Astrocyte of the spinal cord (primary cell): ENCODE measurements around the gene GSTA4.
A peak's percentile ranks its signal among the peaks of the same experiment; 100 is the strongest.
"Not testable (repeated sequence)": the region's sequence is repeated elsewhere in the genome, so short reads cannot be mapped to it uniquely, and the experiment has no call there.

ENCODE experiments used
- DNase-seq: peaks from one replicate; pipeline ENCODE4 v3.0.0; 2011; ENCODE audit warnings: low read depth, low spot score
- H3K4me3 ChIP-seq: 2 replicates; pipeline ENCODE4 v1.5.1; 2011; ENCODE audit warnings: low read depth, mild to moderate bottlenecking, low read length, moderate library complexity
- in situ Hi-C: cut with HindIII; loops from 2 replicates; pipeline ENCODE4 v1.10.0; 2017; ENCODE audit warnings: low sequenced_read_pairs
- TF ChIP-seq, protein P1 (sequence below): IDR thresholded peaks from 2 replicates; pipeline ENCODE4 v1.5.1; 2012; ENCODE audit warnings: low read depth, mild to moderate bottlenecking, low read length, inconsistent platforms

GSTA4 gene

DNA sequence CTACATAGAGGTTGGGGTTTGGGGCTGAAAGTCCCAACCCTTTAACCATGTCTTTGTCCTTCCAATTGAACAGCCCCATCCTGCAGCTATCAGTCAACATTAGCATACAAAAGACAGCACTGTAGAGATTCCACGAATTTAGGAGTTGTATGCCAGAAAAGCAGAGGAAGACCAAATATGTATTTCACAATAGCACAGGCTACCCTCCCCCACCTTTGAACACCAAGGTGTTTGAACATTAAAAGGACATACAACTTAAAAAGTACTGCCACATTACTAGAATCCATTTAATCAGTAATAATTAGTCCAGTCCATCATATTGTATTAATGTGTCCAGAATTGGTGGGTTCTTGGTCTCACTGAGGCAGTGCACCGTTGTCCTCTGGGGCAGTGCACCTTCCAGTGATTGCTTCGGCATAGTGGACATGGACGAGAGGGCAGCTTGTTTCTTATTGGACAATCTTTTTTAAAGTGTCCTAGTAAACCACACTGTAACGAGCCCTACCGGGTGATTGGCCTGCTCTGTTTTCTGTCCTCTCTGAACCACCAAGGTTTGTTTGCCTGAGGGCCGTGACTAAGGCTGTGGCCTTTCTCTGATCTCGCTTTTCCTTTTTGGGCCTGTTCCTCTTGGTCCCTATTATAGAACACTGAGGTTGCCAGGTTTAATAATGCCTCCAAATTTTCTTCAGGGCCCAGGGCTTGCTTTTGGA is 36.4 kb downstream of the GSTA4 start:
- TF ChIP-seq, protein P1, sequence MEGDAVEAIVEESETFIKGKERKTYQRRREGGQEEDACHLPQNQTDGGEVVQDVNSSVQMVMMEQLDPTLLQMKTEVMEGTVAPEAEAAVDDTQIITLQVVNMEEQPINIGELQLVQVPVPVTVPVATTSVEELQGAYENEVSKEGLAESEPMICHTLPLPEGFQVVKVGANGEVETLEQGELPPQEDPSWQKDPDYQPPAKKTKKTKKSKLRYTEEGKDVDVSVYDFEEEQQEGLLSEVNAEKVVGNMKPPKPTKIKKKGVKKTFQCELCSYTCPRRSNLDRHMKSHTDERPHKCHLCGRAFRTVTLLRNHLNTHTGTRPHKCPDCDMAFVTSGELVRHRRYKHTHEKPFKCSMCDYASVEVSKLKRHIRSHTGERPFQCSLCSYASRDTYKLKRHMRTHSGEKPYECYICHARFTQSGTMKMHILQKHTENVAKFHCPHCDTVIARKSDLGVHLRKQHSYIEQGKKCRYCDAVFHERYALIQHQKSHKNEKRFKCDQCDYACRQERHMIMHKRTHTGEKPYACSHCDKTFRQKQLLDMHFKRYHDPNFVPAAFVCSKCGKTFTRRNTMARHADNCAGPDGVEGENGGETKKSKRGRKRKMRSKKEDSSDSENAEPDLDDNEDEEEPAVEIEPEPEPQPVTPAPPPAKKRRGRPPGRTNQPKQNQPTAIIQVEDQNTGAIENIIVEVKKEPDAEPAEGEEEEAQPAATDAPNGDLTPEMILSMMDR = no peak
- H3K4me3 ChIP-seq = no peak overlapping the region
- in situ Hi-C loops = no loop called here
- DNase-seq = no peak

DNA sequence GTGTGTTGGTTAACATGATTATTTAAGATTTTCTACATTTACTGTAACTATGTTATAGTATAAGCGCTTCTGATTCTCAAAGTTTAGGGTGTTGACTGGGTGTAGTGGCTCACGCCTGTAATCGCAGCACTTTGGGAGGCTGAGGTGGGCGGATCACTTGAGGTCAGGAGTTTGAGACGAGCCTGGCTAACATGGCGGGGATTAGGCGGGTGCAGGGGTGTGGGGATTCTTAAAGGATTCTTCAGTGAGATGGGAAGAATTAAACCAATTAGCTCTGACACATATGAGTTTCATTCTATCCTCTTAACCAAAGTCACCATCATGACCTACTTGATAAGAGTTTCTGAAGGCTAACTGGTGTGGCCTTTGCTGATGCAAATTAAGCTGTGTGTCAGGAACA is 39.2 kb downstream of the GSTA4 start:
- in situ Hi-C loops = no loop called here
- TF ChIP-seq, protein P1 = no peak
- DNase-seq = no peak
- no peak overlapping the region for H3K4me3 ChIP-seq

DNA sequence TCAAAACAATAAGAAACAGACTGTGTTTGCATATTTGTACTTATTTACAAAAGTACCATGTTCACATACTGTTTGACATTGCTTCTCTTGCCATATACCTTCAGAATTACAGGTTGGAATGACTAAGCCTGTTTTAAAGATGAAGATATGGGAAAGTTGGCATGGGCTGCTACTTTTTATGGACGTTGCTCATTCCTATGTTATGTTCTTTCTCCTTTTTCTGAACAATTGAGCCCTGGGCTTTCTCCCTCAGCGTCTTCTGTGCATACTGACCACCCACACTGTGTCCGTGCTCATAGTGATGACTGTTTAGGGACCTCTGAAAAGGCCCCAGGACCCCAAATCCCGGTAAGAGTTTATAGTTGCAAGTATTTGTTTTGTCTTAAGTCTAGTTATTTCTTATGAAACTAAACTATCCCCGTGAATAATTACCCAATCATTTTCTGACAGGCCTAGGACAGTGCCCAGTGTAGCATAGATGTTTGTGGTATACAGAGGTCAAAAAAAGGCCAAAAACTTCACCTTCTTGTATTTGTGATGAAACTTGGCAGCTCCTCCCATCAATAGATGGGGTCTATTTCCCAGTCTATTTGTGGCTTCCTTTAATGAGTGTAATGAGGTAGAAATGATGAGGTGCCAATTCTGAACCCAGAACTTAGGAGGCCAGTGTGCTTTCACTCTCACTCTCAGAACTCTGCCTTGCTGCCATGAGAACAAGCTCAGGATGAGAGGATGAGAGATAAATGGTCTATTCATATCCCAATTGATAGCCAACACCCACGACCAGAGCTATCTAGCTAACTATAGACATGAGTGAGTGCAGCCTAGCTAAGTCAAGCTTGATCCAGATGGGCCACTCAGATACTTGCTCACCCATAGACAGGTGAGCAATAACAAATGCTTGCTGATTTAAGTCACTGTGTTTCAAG is 40.9 kb downstream of the GSTA4 start:
- TF ChIP-seq, protein P1 = no peak
- no peak for DNase-seq
- in situ Hi-C loops = no loop called here
- H3K4me3 ChIP-seq = no peak overlapping the region

DNA sequence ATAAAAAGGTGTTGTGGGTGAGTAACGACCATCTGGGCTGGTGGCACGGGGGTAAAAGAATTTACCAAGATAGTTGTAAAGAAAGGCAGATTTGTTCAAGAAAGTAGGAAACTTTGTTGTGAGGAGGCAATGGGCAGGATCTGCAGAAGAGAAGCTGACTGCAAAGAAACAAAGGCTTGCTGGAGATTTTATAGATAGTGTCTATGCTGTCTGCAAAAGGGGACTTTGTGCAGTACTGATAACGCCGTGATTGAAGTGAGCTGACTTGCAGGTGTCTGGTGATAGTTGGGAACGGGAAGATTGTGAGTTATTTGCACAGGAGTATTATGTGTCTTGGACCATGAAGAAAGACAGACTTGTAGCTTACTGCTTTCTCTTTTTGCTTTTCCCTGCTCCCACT is 48.8 kb downstream of the GSTA4 start:
- TF ChIP-seq, protein P1 = no peak
- H3K4me3 ChIP-seq = no peak overlapping the region
- DNase-seq = no peak
- in situ Hi-C loops = no loop called here

DNA sequence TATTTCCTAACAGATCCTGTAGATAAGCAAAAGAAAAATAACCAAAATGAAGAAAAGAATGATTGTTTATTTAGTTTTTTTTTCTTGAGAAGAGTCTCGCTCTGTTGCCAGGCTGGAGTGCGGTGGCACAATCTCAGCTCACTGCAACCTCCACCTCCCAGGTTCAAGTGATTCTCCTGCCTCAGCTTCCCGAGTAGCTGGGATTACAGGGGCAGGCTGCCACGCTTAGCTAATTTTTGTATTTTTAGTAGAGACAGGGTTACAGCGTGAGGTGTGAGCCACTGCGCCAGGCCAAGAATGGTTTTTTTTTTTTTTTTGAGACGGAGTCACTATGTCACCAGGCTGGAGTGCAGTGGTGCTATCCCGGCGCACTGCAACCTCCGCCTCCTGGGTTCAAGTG is 52.3 kb downstream of the GSTA4 start:
- H3K4me3 ChIP-seq, in situ Hi-C loops, DNase-seq: not testable (repeated sequence)

DNA sequence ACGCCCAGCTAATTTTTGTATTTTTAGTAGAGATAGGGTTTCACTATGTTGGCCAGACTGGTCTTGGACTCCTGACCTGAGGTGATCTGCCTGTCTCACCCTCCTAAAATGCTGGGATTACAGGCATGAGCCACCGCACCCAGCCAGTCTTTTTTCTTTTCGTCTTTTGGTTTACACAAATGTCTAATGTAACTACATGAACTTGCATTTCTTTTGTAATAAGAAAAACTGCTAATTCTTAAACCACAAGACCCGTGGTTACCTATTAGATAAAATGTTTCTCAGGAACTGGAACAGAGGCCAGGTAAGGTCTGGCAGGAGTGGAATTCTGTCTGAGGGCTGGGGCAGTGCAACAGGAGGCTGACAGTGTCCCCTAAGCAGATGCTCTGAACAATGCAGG is 52.9 kb downstream of the GSTA4 start:
- TF ChIP-seq, protein P1 = no peak
- in situ Hi-C loops = no loop called here
- DNase-seq = no peak
- H3K4me3 ChIP-seq = no peak overlapping the region

DNA sequence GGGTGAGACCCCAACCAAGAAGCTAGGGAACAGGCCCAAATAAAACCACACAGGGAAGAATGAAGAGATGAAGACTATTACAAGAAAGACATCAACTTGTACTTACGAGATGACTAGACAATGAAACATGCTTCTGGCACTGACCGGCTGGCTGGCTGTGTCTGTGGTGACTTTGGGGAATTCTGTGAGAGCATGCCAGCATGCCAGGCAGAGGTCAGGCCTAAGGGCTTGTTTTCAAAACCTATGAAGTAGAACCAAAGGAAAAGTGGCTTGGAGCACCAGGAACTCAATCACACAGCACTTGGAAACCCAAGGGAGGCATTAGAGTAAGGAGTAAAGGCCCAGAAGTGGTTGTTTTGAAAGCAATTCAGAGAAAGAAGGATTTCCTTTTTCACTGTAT is 57.2 kb downstream of the GSTA4 start:
- in situ Hi-C loops = no loop called here
- TF ChIP-seq, protein P1 = no peak
- DNase-seq = peak; percentile 8
- H3K4me3 ChIP-seq = no peak overlapping the region
